NCI-H1092 (cell line): Measurements from ENCODE around the gene SAMD4A.

ENCODE experiments used
- DNase-seq: peaks from one replicate; lab custom pipeline; 2025; lab: John Stamatoyannopoulos, UW

Gene SAMD4A

GRCh38 chr14:54566410-54567223 is at the start of gene SAMD4A:
TSS of gene SAMD4A (plus strand) at chr14:54567128. CDS start at chr14:54567917, 789 bp downstream.
- DNase-seq: peak; percentile 38

GRCh38 chr14:54524410-54524809 is 42.5 kb upstream of the SAMD4A start:
- DNase-seq: no peak

GRCh38 chr14:54528973-54529372 is 38.0 kb upstream of the SAMD4A start:
- no peak for DNase-seq

- no peak for DNase-seq
Observed at GRCh38 chr14:54529811-54530210, 37.1 kb upstream of the SAMD4A start.

- no peak for DNase-seq
Observed at GRCh38 chr14:54532111-54533012, 34.6 kb upstream of the SAMD4A start.

- DNase-seq: no peak
Observed at GRCh38 chr14:54533100-54533499, 33.8 kb upstream of the SAMD4A start.

GRCh38 chr14:54535126-54535525 is 31.8 kb upstream of the SAMD4A start:
- no peak for DNase-seq

- no peak for DNase-seq
Observed at GRCh38 chr14:54535646-54536045, 31.3 kb upstream of the SAMD4A start.

- DNase-seq: no peak
Observed at GRCh38 chr14:54537651-54538050, 29.3 kb upstream of the SAMD4A start.

GRCh38 chr14:54538055-54538454 is 28.9 kb upstream of the SAMD4A start:
- DNase-seq: no peak

GRCh38 chr14:54547583-54547982 is 19.3 kb upstream of the SAMD4A start:
- DNase-seq: no peak

GRCh38 chr14:54548491-54548890 is 18.4 kb upstream of the SAMD4A start:
- DNase-seq: no peak

GRCh38 chr14:54549862-54550261 is 17.1 kb upstream of the SAMD4A start:
- no peak for DNase-seq

- DNase-seq: no peak
Observed at GRCh38 chr14:54550514-54550913, 16.4 kb upstream of the SAMD4A start.

- no peak for DNase-seq
Observed at GRCh38 chr14:54554401-54554800, 12.5 kb upstream of the SAMD4A start.

- no peak for DNase-seq
Observed at GRCh38 chr14:54555651-54556050, 11.3 kb upstream of the SAMD4A start.

GRCh38 chr14:54556535-54556934 is 10.4 kb upstream of the SAMD4A start:
- DNase-seq: no peak

- DNase-seq: no peak
Observed at GRCh38 chr14:54562334-54562733, 4.6 kb upstream of the SAMD4A start.

GRCh38 chr14:54564071-54564867 is 2.7 kb upstream of the SAMD4A start:
- DNase-seq: peak; percentile 12

- peak; percentile 6 for DNase-seq
Observed at GRCh38 chr14:54564868-54565784, 1.8 kb upstream of the SAMD4A start.

- no peak for DNase-seq
Observed at GRCh38 chr14:54565785-54566409, 1.0 kb upstream of the SAMD4A start.
